ENCODE measurements around the gene GPR162.

DNA sequence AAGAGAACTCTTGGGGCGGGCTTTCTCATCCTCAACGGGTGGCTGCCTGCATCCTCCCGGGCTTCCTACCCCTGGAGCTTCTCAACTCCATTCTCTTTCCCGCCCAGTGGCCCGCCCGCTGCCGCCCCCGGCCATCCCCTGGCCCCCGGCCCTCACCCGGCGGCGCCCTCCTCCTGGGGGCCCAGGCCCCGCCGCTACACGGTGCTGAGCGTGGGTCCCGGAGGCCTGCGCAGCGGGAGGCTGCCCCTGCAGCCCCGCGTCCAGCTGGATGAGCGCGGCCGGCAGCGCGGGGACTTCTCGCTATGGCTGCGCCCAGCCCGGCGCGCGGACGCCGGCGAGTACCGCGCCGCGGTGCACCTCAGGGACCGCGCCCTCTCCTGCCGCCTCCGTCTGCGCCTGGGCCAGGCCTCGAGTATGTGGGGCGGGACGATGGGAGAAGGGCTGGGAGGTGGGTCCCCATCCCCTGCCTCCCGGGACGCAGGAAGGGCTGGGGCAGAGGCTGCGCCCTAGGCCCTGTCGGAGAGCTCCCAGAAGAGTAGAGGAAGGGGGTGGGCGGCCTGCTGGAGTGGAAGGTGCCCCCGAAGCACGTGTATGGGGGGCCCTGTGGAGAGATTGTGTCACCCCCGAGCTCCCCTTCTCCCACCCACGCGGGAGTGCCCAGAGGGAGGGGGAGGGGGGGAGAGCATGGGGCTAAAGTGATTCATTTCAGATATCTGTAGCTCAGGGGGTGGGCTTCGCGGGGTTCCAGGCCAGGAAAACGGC lies 47.9 kb upstream of the GPR162 start:
- TF ChIP-seq, protein P1, sequence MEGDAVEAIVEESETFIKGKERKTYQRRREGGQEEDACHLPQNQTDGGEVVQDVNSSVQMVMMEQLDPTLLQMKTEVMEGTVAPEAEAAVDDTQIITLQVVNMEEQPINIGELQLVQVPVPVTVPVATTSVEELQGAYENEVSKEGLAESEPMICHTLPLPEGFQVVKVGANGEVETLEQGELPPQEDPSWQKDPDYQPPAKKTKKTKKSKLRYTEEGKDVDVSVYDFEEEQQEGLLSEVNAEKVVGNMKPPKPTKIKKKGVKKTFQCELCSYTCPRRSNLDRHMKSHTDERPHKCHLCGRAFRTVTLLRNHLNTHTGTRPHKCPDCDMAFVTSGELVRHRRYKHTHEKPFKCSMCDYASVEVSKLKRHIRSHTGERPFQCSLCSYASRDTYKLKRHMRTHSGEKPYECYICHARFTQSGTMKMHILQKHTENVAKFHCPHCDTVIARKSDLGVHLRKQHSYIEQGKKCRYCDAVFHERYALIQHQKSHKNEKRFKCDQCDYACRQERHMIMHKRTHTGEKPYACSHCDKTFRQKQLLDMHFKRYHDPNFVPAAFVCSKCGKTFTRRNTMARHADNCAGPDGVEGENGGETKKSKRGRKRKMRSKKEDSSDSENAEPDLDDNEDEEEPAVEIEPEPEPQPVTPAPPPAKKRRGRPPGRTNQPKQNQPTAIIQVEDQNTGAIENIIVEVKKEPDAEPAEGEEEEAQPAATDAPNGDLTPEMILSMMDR (IDR thresholded peaks at IDR 0.05 in 2 of 3, conservative IDR thresholded peaks at IDR 0.05 in 1 of 3; ENCODE audit: control insufficient read depth in 2 of 3, extremely low read depth in 1 of 3, insufficient read depth in 1 of 3, low read depth in 3 of 3, low read length in 3 of 3): no peak
- TF ChIP-seq POLR2AphosphoS5 (IDR thresholded peaks at IDR 0.05; ENCODE audit: low read length) (no peak), EP300 (IDR thresholded peaks at IDR 0.05; ENCODE audit: borderline replicate concordance in 1 of 2, control insufficient read depth in 1 of 2, low read depth in 2 of 2, low read length in 2 of 2) (no peak), NR2C1 (IDR thresholded peaks at IDR 0.05) (no peak), FOXM1 (IDR thresholded peaks at IDR 0.05; ENCODE audit: low read depth, low read length) (no peak), PAX5 (IDR thresholded peaks at IDR 0.05; ENCODE audit: borderline replicate concordance, low read depth, low read length) (no peak), NR2C2 (IDR thresholded peaks at IDR 0.05; ENCODE audit: borderline replicate concordance, control insufficient read depth, insufficient read length, low read depth) (no peak), SRF (IDR thresholded peaks at IDR 0.05; ENCODE audit: low read depth in 2 of 2, low read length in 2 of 2) (no peak), ATF7 (IDR thresholded peaks at IDR 0.05; ENCODE audit: low read depth) (no peak), MYC (IDR thresholded peaks at IDR 0.05; ENCODE audit: insufficient read depth, insufficient read length, insufficient replicate concordance, low read length, severe bottlenecking) (no peak)
- TF ChIP-seq, protein P2, sequence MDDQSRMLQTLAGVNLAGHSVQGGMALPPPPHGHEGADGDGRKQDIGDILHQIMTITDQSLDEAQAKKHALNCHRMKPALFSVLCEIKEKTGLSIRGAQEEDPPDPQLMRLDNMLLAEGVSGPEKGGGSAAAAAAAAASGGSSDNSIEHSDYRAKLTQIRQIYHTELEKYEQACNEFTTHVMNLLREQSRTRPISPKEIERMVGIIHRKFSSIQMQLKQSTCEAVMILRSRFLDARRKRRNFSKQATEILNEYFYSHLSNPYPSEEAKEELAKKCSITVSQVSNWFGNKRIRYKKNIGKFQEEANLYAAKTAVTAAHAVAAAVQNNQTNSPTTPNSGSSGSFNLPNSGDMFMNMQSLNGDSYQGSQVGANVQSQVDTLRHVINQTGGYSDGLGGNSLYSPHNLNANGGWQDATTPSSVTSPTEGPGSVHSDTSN (IDR thresholded peaks at IDR 0.05; ENCODE audit: insufficient replicate concordance, low read depth, low read length): no peak
- TF ChIP-seq, protein P3, sequence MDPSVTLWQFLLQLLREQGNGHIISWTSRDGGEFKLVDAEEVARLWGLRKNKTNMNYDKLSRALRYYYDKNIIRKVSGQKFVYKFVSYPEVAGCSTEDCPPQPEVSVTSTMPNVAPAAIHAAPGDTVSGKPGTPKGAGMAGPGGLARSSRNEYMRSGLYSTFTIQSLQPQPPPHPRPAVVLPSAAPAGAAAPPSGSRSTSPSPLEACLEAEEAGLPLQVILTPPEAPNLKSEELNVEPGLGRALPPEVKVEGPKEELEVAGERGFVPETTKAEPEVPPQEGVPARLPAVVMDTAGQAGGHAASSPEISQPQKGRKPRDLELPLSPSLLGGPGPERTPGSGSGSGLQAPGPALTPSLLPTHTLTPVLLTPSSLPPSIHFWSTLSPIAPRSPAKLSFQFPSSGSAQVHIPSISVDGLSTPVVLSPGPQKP (IDR thresholded peaks at IDR 0.05; ENCODE audit: low read depth, low read length): no peak
- TF ChIP-seq, protein P4, sequence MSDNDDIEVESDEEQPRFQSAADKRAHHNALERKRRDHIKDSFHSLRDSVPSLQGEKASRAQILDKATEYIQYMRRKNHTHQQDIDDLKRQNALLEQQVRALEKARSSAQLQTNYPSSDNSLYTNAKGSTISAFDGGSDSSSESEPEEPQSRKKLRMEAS (IDR thresholded peaks at IDR 0.05; ENCODE audit: low read depth, low read length): no peak

Data from GM12878 (cell line).